ENCODE measurements around the gene COL24A1. TPM values are rescaled to one million over a fixed set of nuclear protein-coding genes. Genes with fewer than 3 reads are reported as not detected.
"Not testable (repeated sequence)": the region's sequence is repeated elsewhere in the genome, so short reads cannot be mapped to it uniquely, and the experiment has no call there.

COL24A1 gene
- total RNA-seq, 2 donors from 2014 or later = not detected

- Mint-ChIP-seq H3K27ac (no peak overlapping the region), H3K9me3 (peaks cover 8 to 19% of the 10 kb centered on the region in 2 donors), H3K36me3 (no peaks in the 10 kb centered on the region)
- DNase-seq (ENCODE audit: low spot score in 2 of 2) = no peak
- ATAC-seq = no peak
These were observed 173.3 kb downstream of the COL24A1 start for GRCh38 chr1:85983316-85983715.

GRCh38 chr1:85976516-85977205, 179.9 kb downstream of the COL24A1 start:
- DNase-seq (ENCODE audit: low spot score in 2 of 2) = no peak
- no peak overlapping the region for H3K27ac Mint-ChIP-seq
- H3K36me3 Mint-ChIP-seq = peaks cover 0 to 9% of the 10 kb centered on the region in 2 donors
- H3K9me3 Mint-ChIP-seq = peaks cover 16 to 32% of the 10 kb centered on the region in 2 donors
- ATAC-seq = no peak

- no peak overlapping the region for H3K27ac Mint-ChIP-seq
These were observed 180.6 kb downstream of the COL24A1 start for GRCh38 chr1:85975912-85976371.

GRCh38 chr1:85962457-85962856, 194.1 kb downstream of the COL24A1 start:
- Mint-ChIP-seq H3K9me3 (peaks cover 0 to 4% of the 10 kb centered on the region in 2 donors), H3K36me3 (no peaks in the 10 kb centered on the region), H3K27ac (no peak overlapping the region)
- no peak for ATAC-seq
- DNase-seq (ENCODE audit: low spot score in 2 of 2) = no peak

More at GRCh38 chr1:85975912-85976371, 180.6 kb downstream of the COL24A1 start:
- Mint-ChIP-seq H3K9me3 (peaks cover 16 to 32% of the 10 kb centered on the region in 2 donors), H3K36me3 (peaks cover 0 to 9% of the 10 kb centered on the region in 2 donors)
- ATAC-seq (no peak), DNase-seq (ENCODE audit: low spot score in 2 of 2) (no peak)

- no peak for ATAC-seq
- Mint-ChIP-seq H3K27ac (no peak overlapping the region), H3K9me3 (peaks cover 0 to 4% of the 10 kb centered on the region in 2 donors), H3K36me3 (no peaks in the 10 kb centered on the region)
- no peak for DNase-seq (ENCODE audit: low spot score in 2 of 2)
These were observed 198.8 kb downstream of the COL24A1 start for GRCh38 chr1:85957760-85958159.

GRCh38 chr1:85955218-85955617, 201.4 kb downstream of the COL24A1 start:
- H3K9me3 Mint-ChIP-seq; H3K27ac Mint-ChIP-seq; H3K36me3 Mint-ChIP-seq; DNase-seq (ENCODE audit: low spot score in 2 of 2); ATAC-seq: not testable (repeated sequence)

GRCh38 chr1:85952460-85952859, 204.1 kb downstream of the COL24A1 start:
- ATAC-seq (no peak), DNase-seq (ENCODE audit: low spot score in 2 of 2) (no peak)
- H3K27ac Mint-ChIP-seq = no peak overlapping the region
- peaks cover 0 to under 1% of the 10 kb centered on the region in 2 donors for H3K9me3 Mint-ChIP-seq
- H3K36me3 Mint-ChIP-seq = no peaks in the 10 kb centered on the region

GRCh38 chr1:85947186-85947585, 209.4 kb downstream of the COL24A1 start:
- no peak overlapping the region for H3K27ac Mint-ChIP-seq
- no peaks in the 10 kb centered on the region for H3K36me3 Mint-ChIP-seq
- DNase-seq (ENCODE audit: low spot score in 2 of 2) = no peak
- no peaks in the 10 kb centered on the region for H3K9me3 Mint-ChIP-seq
- ATAC-seq = no peak

GRCh38 chr1:85943945-85944344, 212.6 kb downstream of the COL24A1 start:
- DNase-seq (ENCODE audit: low spot score in 2 of 2) (no peak), ATAC-seq (no peak)
- Mint-ChIP-seq H3K27ac (no peak overlapping the region), H3K36me3 (no peaks in the 10 kb centered on the region), H3K9me3 (no peaks in the 10 kb centered on the region)

- no peak overlapping the region for H3K27ac Mint-ChIP-seq
- ATAC-seq (no peak), DNase-seq (ENCODE audit: low spot score in 2 of 2) (no peak)
- no peaks in the 10 kb centered on the region for H3K9me3 Mint-ChIP-seq
- no peaks in the 10 kb centered on the region for H3K36me3 Mint-ChIP-seq
These were observed 213.0 kb downstream of the COL24A1 start for GRCh38 chr1:85943526-85943925.

- ATAC-seq = no peak
- H3K9me3 Mint-ChIP-seq = peaks cover 0 to 5% of the 10 kb centered on the region in 2 donors
- H3K36me3 Mint-ChIP-seq = no peaks in the 10 kb centered on the region
- H3K27ac Mint-ChIP-seq = no peak overlapping the region
- DNase-seq (ENCODE audit: low spot score in 2 of 2) = no peak
These were observed 215.8 kb downstream of the COL24A1 start for GRCh38 chr1:85940656-85941306.

- Mint-ChIP-seq H3K36me3 (no peaks in the 10 kb centered on the region), H3K27ac (no peak overlapping the region), H3K9me3 (peaks cover 0 to 5% of the 10 kb centered on the region in 2 donors)
- ATAC-seq (no peak), DNase-seq (ENCODE audit: low spot score in 2 of 2) (no peak)
These were observed 217.7 kb downstream of the COL24A1 start for GRCh38 chr1:85938829-85939228.

- Mint-ChIP-seq H3K27ac (no peak overlapping the region), H3K9me3 (peaks cover 0 to 5% of the 10 kb centered on the region in 2 donors), H3K36me3 (no peaks in the 10 kb centered on the region)
- ATAC-seq (no peak), DNase-seq (ENCODE audit: low spot score in 2 of 2) (no peak)
These were observed 220.1 kb downstream of the COL24A1 start for GRCh38 chr1:85936470-85936869.

- DNase-seq (ENCODE audit: low spot score in 2 of 2) (no peak), ATAC-seq (no peak)
- no peak overlapping the region for H3K27ac Mint-ChIP-seq
- peaks cover 0 to 5% of the 10 kb centered on the region in 2 donors for H3K9me3 Mint-ChIP-seq
- H3K36me3 Mint-ChIP-seq = no peaks in the 10 kb centered on the region
These were observed 220.5 kb downstream of the COL24A1 start for GRCh38 chr1:85936057-85936456.

- DNase-seq (ENCODE audit: low spot score in 2 of 2) (no peak), ATAC-seq (no peak)
- no peak overlapping the region for H3K27ac Mint-ChIP-seq
- peaks cover 0 to 5% of the 10 kb centered on the region in 2 donors for H3K9me3 Mint-ChIP-seq
- H3K36me3 Mint-ChIP-seq = no peaks in the 10 kb centered on the region
These were observed 221.3 kb downstream of the COL24A1 start for GRCh38 chr1:85935234-85935633.

GRCh38 chr1:85934516-85934915, 222.1 kb downstream of the COL24A1 start:
- Mint-ChIP-seq H3K9me3 (peaks cover 0 to 5% of the 10 kb centered on the region in 2 donors), H3K36me3 (no peaks in the 10 kb centered on the region), H3K27ac (no peak overlapping the region)
- no peak for DNase-seq (ENCODE audit: low spot score in 2 of 2)
- no peak for ATAC-seq

- ATAC-seq = no peak
These were observed 222.6 kb downstream of the COL24A1 start for GRCh38 chr1:85933961-85934360.

GRCh38 chr1:85911742-85912141, 244.8 kb downstream of the COL24A1 start:
- Mint-ChIP-seq H3K27ac (no peak overlapping the region), H3K36me3 (no peaks in the 10 kb centered on the region), H3K9me3 (no peaks in the 10 kb centered on the region)
- no peak for ATAC-seq
- no peak for DNase-seq (ENCODE audit: low spot score in 2 of 2)

More at GRCh38 chr1:85933961-85934360, 222.6 kb downstream of the COL24A1 start:
- Mint-ChIP-seq H3K9me3 (peaks cover 0 to 5% of the 10 kb centered on the region in 2 donors), H3K27ac (no peak overlapping the region), H3K36me3 (no peaks in the 10 kb centered on the region)
- DNase-seq (ENCODE audit: low spot score in 2 of 2) = no peak

Data from activated naive CD4-positive, alpha-beta T cell treated with anti-CD3 and anti-CD28 coated beads, Interleukin-2, amount 50 U/mL, for 72 hours (primary cell).